ENCODE measurements around the gene PARN.
"Not testable (repeated sequence)": the region's sequence is repeated elsewhere in the genome, so short reads cannot be mapped to it uniquely, and the experiment has no call there.

PARN gene

GRCh38 chr16:14400285-14400977 lies 229.6 kb downstream of the PARN start:
- Histone ChIP-seq H3K18ac (ENCODE audit: low read length) (no peak overlapping the region), H3K4me1 (ENCODE audit: control insufficient read depth, low read depth, low read length) (no peaks in the 10 kb centered on the region), H3K79me2 (ENCODE audit: control insufficient read depth, insufficient read depth, low read length) (no peaks in the 10 kb centered on the region), H3K36me3 (ENCODE audit: control insufficient read depth, insufficient read depth, low read length) (no peaks in the 10 kb centered on the region), H3K4ac (ENCODE audit: low read depth, low read length) (no peak overlapping the region), H2BK15ac (replicated peaks; ENCODE audit: low read depth) (no peak overlapping the region), H3K23ac (ENCODE audit: low read length) (no peak overlapping the region), H2BK120ac (ENCODE audit: low read depth, low read length) (no peak overlapping the region), H2AK5ac (ENCODE audit: low read length) (no peak overlapping the region), H3K4me3 (ENCODE audit: low read length) (no peak overlapping the region), H3K79me1 (ENCODE audit: low read length) (no peaks in the 10 kb centered on the region), H2BK5ac (ENCODE audit: low read length) (no peak overlapping the region), H4K5ac (ENCODE audit: low read length) (no peak overlapping the region), H4K8ac (ENCODE audit: low read depth, low read length) (no peak overlapping the region), H3K27me3 (ENCODE audit: insufficient read depth, low read length, poor library complexity) (no peaks in the 10 kb centered on the region), H3K4me2 (ENCODE audit: low read length) (no peak overlapping the region), H3K56ac (ENCODE audit: low read length) (no peak overlapping the region), H3K9ac (ENCODE audit: low read length) (no peak overlapping the region), H3K27ac (ENCODE audit: low read depth, low read length) (no peak overlapping the region)
- DNase-seq = no peak
- WGBS (ENCODE audit: extremely low coverage, insufficient coverage, low lambda C conversion rate) = no CpG with 5 or more reads among the region's 23 CpGs

DNA sequence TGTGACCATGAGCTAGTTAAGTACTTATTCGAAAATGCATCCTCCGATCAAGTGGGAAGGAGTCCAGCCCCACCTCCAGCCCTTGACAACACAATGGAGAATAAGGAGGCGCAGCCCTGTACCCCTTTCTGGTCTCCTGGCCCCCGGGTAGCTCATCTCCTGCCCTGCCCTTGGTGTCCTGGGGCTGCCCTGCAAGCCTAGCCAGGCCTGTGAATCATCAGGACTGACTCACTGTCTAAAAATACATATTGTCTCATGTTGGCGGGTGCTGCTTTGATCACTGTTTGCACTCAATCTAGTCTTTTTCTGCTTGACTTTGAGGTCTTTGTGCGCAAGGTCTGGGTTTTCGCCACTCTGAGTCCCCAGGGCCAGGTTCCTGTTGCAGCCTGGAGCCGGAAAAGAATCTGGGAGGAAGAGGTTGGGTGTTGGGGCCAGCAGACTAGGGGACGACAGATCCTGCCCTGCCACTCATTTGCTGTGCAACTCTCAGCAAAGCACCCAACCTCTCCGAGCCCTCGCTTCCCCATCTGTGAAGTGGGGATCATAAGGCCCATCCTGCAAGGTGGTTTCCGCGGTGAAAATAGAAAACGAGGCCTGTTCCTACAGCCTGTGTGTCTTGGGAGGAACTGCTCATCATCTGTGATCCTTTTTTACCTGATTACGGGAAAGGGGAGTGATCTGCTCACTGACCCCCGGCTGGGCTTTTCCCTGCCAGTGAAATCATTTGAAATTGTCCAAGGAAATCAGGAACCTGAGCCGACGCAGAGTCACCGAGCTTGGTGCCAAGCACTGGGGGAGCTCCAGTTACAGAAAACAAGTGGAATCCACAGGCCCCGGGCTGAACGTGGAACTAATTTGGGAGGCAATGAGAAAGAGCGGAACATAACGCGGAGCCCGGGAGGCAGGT lies 230.4 kb downstream of the PARN start:
- no peak overlapping the region for H3K4me3 ChIP-seq (ENCODE audit: low read length)
- WGBS (ENCODE audit: extremely low coverage, insufficient coverage, low lambda C conversion rate) = no CpG with 5 or more reads among the region's 25 CpGs
- no peak overlapping the region for H4K5ac ChIP-seq (ENCODE audit: low read length)
- H3K56ac ChIP-seq (ENCODE audit: low read length) = no peak overlapping the region
- H3K79me1 ChIP-seq (ENCODE audit: low read length) = no peaks in the 10 kb centered on the region
- H3K4me1 ChIP-seq (ENCODE audit: control insufficient read depth, low read depth, low read length) = no peaks in the 10 kb centered on the region
- H3K27ac ChIP-seq (ENCODE audit: low read depth, low read length) = no peak overlapping the region
- H3K18ac ChIP-seq (ENCODE audit: low read length) = no peak overlapping the region
- no peak overlapping the region for H2AK5ac ChIP-seq (ENCODE audit: low read length)
- no peaks in the 10 kb centered on the region for H3K27me3 ChIP-seq (ENCODE audit: insufficient read depth, low read length, poor library complexity)
- no peak overlapping the region for H3K23ac ChIP-seq (ENCODE audit: low read length)
- no peak overlapping the region for H2BK5ac ChIP-seq (ENCODE audit: low read length)
- H3K36me3 ChIP-seq (ENCODE audit: control insufficient read depth, insufficient read depth, low read length) = no peaks in the 10 kb centered on the region
- no peak overlapping the region for H2BK120ac ChIP-seq (ENCODE audit: low read depth, low read length)
- H4K8ac ChIP-seq (ENCODE audit: low read depth, low read length) = no peak overlapping the region
- H3K4me2 ChIP-seq (ENCODE audit: low read length) = no peak overlapping the region
- H3K79me2 ChIP-seq (ENCODE audit: control insufficient read depth, insufficient read depth, low read length) = no peaks in the 10 kb centered on the region
- no peak overlapping the region for H3K4ac ChIP-seq (ENCODE audit: low read depth, low read length)
- DNase-seq = no peak
- H3K9ac ChIP-seq (ENCODE audit: low read length) = no peak overlapping the region
- H2BK15ac ChIP-seq (replicated peaks; ENCODE audit: low read depth) = no peak overlapping the region

DNA sequence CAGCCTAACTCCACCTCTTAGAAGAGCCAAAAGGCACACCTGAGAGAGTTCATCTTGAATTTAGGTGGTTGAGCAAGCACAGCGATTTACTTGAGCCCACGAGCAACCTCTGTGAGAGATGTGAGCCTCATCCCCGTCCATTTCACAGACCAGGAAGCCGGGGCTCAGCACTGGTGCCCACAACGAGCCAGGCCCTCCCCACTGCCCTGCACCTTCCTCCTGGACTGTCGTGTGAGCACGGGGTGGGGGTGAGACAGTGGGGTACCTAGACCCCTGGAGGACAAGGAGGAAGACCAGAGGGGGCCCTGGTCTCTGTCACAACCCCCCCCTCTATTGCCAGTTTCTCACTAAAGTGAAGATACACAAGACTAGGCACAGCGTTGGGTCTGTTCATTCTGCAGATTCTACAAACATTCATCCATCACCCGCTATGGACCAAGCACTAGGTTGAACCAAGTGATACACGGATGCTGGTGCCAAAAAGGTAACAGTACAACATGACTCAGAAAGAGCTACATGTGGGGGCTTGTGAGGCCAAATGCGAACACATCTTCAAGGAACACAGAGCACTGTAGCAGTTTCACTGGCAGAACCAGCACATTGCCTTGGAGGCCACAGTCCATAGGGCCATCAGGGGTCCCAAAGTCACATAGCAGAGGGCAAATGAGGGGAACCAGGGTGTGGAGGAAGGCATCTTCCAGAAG lies 231.9 kb downstream of the PARN start:
- H3K79me2 ChIP-seq (ENCODE audit: control insufficient read depth, insufficient read depth, low read length) = no peaks in the 10 kb centered on the region
- no peak overlapping the region for H3K27ac ChIP-seq (ENCODE audit: low read depth, low read length)
- H3K56ac ChIP-seq (ENCODE audit: low read length) = no peak overlapping the region
- H4K5ac ChIP-seq (ENCODE audit: low read length) = no peak overlapping the region
- H3K4me1 ChIP-seq (ENCODE audit: control insufficient read depth, low read depth, low read length) = no peaks in the 10 kb centered on the region
- WGBS (ENCODE audit: extremely low coverage, insufficient coverage, low lambda C conversion rate) = no CpG with 5 or more reads among the region's 11 CpGs
- H3K23ac ChIP-seq (ENCODE audit: low read length) = no peak overlapping the region
- no peak overlapping the region for H2AK5ac ChIP-seq (ENCODE audit: low read length)
- H3K18ac ChIP-seq (ENCODE audit: low read length) = no peak overlapping the region
- no peak overlapping the region for H3K9ac ChIP-seq (ENCODE audit: low read length)
- no peak overlapping the region for H3K4ac ChIP-seq (ENCODE audit: low read depth, low read length)
- no peak overlapping the region for H2BK5ac ChIP-seq (ENCODE audit: low read length)
- H3K4me3 ChIP-seq (ENCODE audit: low read length) = no peak overlapping the region
- no peaks in the 10 kb centered on the region for H3K27me3 ChIP-seq (ENCODE audit: insufficient read depth, low read length, poor library complexity)
- no peaks in the 10 kb centered on the region for H3K79me1 ChIP-seq (ENCODE audit: low read length)
- no peak overlapping the region for H2BK15ac ChIP-seq (replicated peaks; ENCODE audit: low read depth)
- H2BK120ac ChIP-seq (ENCODE audit: low read depth, low read length) = no peak overlapping the region
- H3K4me2 ChIP-seq (ENCODE audit: low read length) = no peak overlapping the region
- DNase-seq = no peak
- no peaks in the 10 kb centered on the region for H3K36me3 ChIP-seq (ENCODE audit: control insufficient read depth, insufficient read depth, low read length)
- H4K8ac ChIP-seq (ENCODE audit: low read depth, low read length) = no peak overlapping the region

- H2AK5ac ChIP-seq (ENCODE audit: low read length); H3K4me1 ChIP-seq (ENCODE audit: control insufficient read depth, low read depth, low read length); H4K5ac ChIP-seq (ENCODE audit: low read length); DNase-seq; H3K36me3 ChIP-seq (ENCODE audit: control insufficient read depth, insufficient read depth, low read length); H3K27me3 ChIP-seq (ENCODE audit: insufficient read depth, low read length, poor library complexity); H2BK5ac ChIP-seq (ENCODE audit: low read length); H2BK120ac ChIP-seq (ENCODE audit: low read depth, low read length); H3K79me2 ChIP-seq (ENCODE audit: control insufficient read depth, insufficient read depth, low read length); H3K9ac ChIP-seq (ENCODE audit: low read length); H3K23ac ChIP-seq (ENCODE audit: low read length); H3K4me3 ChIP-seq (ENCODE audit: low read length); H3K18ac ChIP-seq (ENCODE audit: low read length); H3K4ac ChIP-seq (ENCODE audit: low read depth, low read length); H3K79me1 ChIP-seq (ENCODE audit: low read length); H3K56ac ChIP-seq (ENCODE audit: low read length); H3K4me2 ChIP-seq (ENCODE audit: low read length); H4K8ac ChIP-seq (ENCODE audit: low read depth, low read length); H2BK15ac ChIP-seq (replicated peaks; ENCODE audit: low read depth); H3K27ac ChIP-seq (ENCODE audit: low read depth, low read length): not testable (repeated sequence)
- no CpG with 5 or more reads among the region's 10 CpGs for WGBS (ENCODE audit: extremely low coverage, insufficient coverage, low lambda C conversion rate)
These were observed 234.3 kb downstream of the PARN start for GRCh38 chr16:14395710-14396304.

DNA sequence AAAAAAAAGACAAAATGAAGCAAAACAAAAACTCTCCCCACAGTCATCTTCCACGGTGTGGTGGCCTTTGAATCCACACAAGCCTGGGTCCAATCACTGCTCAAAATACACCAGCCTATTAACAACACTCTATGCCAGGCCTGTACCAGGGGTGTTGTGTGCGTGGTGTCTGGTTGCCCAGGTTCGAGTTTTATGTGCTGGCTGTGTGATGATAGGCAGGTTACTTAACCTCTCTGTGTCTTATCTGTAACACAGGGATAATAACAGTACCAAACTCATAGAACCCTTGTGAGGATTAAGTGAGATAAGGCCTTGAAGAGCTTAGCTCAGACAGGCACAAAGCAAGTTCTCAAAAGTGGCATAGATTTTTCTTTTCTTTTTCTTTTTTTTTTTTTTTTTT lies 235.2 kb downstream of the PARN start:
- Histone ChIP-seq H3K27ac (ENCODE audit: low read depth, low read length) (no peak overlapping the region), H3K4me1 (ENCODE audit: control insufficient read depth, low read depth, low read length) (no peaks in the 10 kb centered on the region), H4K5ac (ENCODE audit: low read length) (no peak overlapping the region), H3K79me2 (ENCODE audit: control insufficient read depth, insufficient read depth, low read length) (no peaks in the 10 kb centered on the region), H3K27me3 (ENCODE audit: insufficient read depth, low read length, poor library complexity) (no peaks in the 10 kb centered on the region), H2BK120ac (ENCODE audit: low read depth, low read length) (no peak overlapping the region), H3K18ac (ENCODE audit: low read length) (no peak overlapping the region), H3K9ac (ENCODE audit: low read length) (no peak overlapping the region), H2BK5ac (ENCODE audit: low read length) (no peak overlapping the region), H3K4me2 (ENCODE audit: low read length) (no peak overlapping the region), H3K56ac (ENCODE audit: low read length) (no peak overlapping the region), H2AK5ac (ENCODE audit: low read length) (no peak overlapping the region), H3K79me1 (ENCODE audit: low read length) (no peaks in the 10 kb centered on the region), H3K36me3 (ENCODE audit: control insufficient read depth, insufficient read depth, low read length) (no peaks in the 10 kb centered on the region), H2BK15ac (replicated peaks; ENCODE audit: low read depth) (no peak overlapping the region), H3K4ac (ENCODE audit: low read depth, low read length) (no peak overlapping the region), H4K8ac (ENCODE audit: low read depth, low read length) (no peak overlapping the region), H3K4me3 (ENCODE audit: low read length) (no peak overlapping the region), H3K23ac (ENCODE audit: low read length) (no peak overlapping the region)
- no peak for DNase-seq
- no CpG with 5 or more reads among the region's 3 CpGs for WGBS (ENCODE audit: extremely low coverage, insufficient coverage, low lambda C conversion rate)

All from mesendoderm (in vitro differentiated cells).